ENCODE data around the gene BEND4. TPM values are rescaled to one million over a fixed set of nuclear protein-coding genes. Genes with fewer than 3 reads are reported as not detected.

BEND4 gene
- total RNA-seq, 1 donor from 2014 or later, result 14.1 TPM

DNA sequence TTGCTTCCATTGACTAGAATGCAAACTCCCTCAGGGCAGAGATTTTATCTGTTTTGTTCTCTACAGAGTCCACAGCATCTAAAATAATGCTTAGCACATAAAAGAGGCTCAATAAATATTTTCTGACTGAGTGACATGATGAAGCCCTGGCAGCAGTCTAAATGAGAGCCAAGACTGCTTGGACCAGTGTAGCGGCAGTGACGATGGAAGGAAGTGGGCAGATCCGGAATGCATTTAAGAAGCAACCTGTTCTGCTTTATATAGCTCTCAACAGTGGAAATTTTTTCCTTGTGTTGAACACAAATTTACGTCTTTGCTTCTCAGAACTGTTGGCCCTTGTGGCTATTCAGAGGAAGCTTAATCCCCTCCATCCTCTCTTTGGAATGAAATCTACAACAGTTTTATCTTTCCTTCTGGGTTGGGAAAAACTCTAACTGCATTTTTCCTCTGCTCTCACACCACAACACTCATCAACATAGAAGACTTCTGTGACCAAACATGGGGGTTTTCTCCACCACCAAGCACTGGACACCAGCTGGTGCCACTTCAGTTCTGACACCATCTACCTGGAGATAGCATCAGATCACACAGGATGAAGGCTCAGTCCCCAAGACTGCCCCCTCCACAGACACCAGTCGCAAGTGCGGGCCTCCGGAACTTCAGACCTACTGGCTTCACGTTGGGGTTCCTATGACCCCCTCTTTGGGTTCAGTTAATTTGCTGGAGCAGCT lies 7.0 kb upstream of the BEND4 start:
- no peaks in the 10 kb centered on the region for H3K4me1 Mint-ChIP-seq

GRCh38 chr4:42151568-42152506 lies 618 bp downstream of the BEND4 start:
- DNase-seq (peak; percentile 73), ATAC-seq (ENCODE audit: low read depth) (peak; percentile 77)
- peaks cover 4% of the 10 kb centered on the region for H3K36me3 Mint-ChIP-seq (ENCODE audit: low read depth)
- H3K4me1 Mint-ChIP-seq, result peaks cover 40% of the 10 kb centered on the region
- intact Hi-C loops (cut with micrococcal nuclease), result loop anchor here (1.0 to 10.0 kb wide), 7 partner anchors 15 to 505 kb away; partner anchors contain the start of genes ATP8A1, SHISA3, SLC30A9 and TMEM33
- no peaks in the 10 kb centered on the region for H3K9me3 Mint-ChIP-seq
- CTCF ChIA-PET, result interaction anchor here (1.2 kb wide), 2 partner anchors 11 kb away, joined by 3 read pairs; no protein-coding TSS in a partner anchor
- TF ChIP-seq, protein P1, sequence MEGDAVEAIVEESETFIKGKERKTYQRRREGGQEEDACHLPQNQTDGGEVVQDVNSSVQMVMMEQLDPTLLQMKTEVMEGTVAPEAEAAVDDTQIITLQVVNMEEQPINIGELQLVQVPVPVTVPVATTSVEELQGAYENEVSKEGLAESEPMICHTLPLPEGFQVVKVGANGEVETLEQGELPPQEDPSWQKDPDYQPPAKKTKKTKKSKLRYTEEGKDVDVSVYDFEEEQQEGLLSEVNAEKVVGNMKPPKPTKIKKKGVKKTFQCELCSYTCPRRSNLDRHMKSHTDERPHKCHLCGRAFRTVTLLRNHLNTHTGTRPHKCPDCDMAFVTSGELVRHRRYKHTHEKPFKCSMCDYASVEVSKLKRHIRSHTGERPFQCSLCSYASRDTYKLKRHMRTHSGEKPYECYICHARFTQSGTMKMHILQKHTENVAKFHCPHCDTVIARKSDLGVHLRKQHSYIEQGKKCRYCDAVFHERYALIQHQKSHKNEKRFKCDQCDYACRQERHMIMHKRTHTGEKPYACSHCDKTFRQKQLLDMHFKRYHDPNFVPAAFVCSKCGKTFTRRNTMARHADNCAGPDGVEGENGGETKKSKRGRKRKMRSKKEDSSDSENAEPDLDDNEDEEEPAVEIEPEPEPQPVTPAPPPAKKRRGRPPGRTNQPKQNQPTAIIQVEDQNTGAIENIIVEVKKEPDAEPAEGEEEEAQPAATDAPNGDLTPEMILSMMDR (IDR thresholded peaks at IDR 0.05), result no peak
- H3K27ac Mint-ChIP-seq, result no peak overlapping the region
- H3K27me3 Mint-ChIP-seq, result peaks cover 1% of the 10 kb centered on the region
- peak overlapping the region; percentile 95 for H3K4me3 Mint-ChIP-seq
- POLR2A ChIA-PET, result interaction anchor here (0.6 to 1.3 kb wide), 3 partner anchors 11 to 217 kb away, joined by 3 to 6 read pairs (median 3); partner anchors contain the start of gene TMEM33

More for the DNA sequence above, 7.0 kb upstream of the BEND4 start:
- H3K36me3 Mint-ChIP-seq (ENCODE audit: low read depth), result peaks cover 3% of the 10 kb centered on the region
- intact Hi-C loops (cut with micrococcal nuclease), result loop anchor here (10.0 kb wide), 1 partner anchor 355 kb away; no protein-coding TSS in a partner anchor
- ATAC-seq (ENCODE audit: low read depth) (no peak), DNase-seq (no peak)
- ChIA-PET POLR2A (no interaction called here), CTCF (no interaction called here)
- peaks cover 4% of the 10 kb centered on the region for H3K9me3 Mint-ChIP-seq
- no peaks in the 10 kb centered on the region for H3K27me3 Mint-ChIP-seq
- TF ChIP-seq, protein P1 (IDR thresholded peaks at IDR 0.05), result no peak
- no peak overlapping the region for H3K27ac Mint-ChIP-seq
- H3K4me3 Mint-ChIP-seq, result no peak overlapping the region

GRCh38 chr4:42150653-42151567 lies 1.5 kb downstream of the BEND4 start:
- intact Hi-C loops (cut with micrococcal nuclease), result loop anchor here (1.0 to 10.0 kb wide), 4 partner anchors 129 to 506 kb away; partner anchors contain the start of genes ATP8A1 and SHISA3
- H3K4me1 Mint-ChIP-seq, result peaks cover 43% of the 10 kb centered on the region
- H3K4me3 Mint-ChIP-seq, result peak overlapping the region; percentile 95
- ChIA-PET POLR2A (interaction anchor here (0.7 kb wide), 1 partner anchor 12 kb away, joined by 3 read pairs; no protein-coding TSS in a partner anchor), CTCF (interaction anchor here (1.2 kb wide), 2 partner anchors 10 to 12 kb away, joined by 3 read pairs; no protein-coding TSS in a partner anchor)
- no peaks in the 10 kb centered on the region for H3K9me3 Mint-ChIP-seq
- ATAC-seq (ENCODE audit: low read depth) (peak; percentile 46), DNase-seq (peak; percentile 43)
- TF ChIP-seq, protein P1 (IDR thresholded peaks at IDR 0.05), result no peak
- H3K36me3 Mint-ChIP-seq (ENCODE audit: low read depth), result peaks cover 6% of the 10 kb centered on the region
- peaks cover 1% of the 10 kb centered on the region for H3K27me3 Mint-ChIP-seq
- H3K27ac Mint-ChIP-seq, result peak overlapping the region; percentile 88

- ChIA-PET CTCF (no interaction called here), POLR2A (no interaction called here)
- Mint-ChIP-seq H3K27ac (no peak overlapping the region), H3K9me3 (no peaks in the 10 kb centered on the region), H3K4me3 (no peak overlapping the region), H3K36me3 (ENCODE audit: low read depth) (peaks cover 13% of the 10 kb centered on the region), H3K4me1 (peaks cover 44% of the 10 kb centered on the region), H3K27me3 (peaks cover 1% of the 10 kb centered on the region)
- DNase-seq, result no peak
- TF ChIP-seq, protein P1 (IDR thresholded peaks at IDR 0.05), result no peak
- intact Hi-C loops (cut with micrococcal nuclease), result no loop called here
- ATAC-seq (ENCODE audit: low read depth), result no peak
Measured at GRCh38 chr4:42149004-42149403, 3.5 kb downstream of the BEND4 start.
